C4-2B (cell line): ENCODE data around the gene STEAP3.

ENCODE experiments used
- CTCF ChIP-seq: fragments of 450-650 bp; conservative IDR thresholded peaks from 2 replicates; pipeline ENCODE4 v1.5.1; 2017; ENCODE audit warnings: mild to moderate bottlenecking
- ZFX ChIP-seq: fragments of 450-650 bp; IDR thresholded peaks from 2 replicates; pipeline ENCODE4 v1.6.1; 2017

- TF ChIP-seq CTCF = no peak
- no peak for TF ChIP-seq ZFX
Measured at GRCh38 chr2:119181791-119182445, 41.7 kb upstream of the STEAP3 start.
